GM18511 (cell line): Measurements from ENCODE around the gene CIT.

Experiments used
- ATAC-seq: cut with Tn5 transposase; IDR thresholded peaks from one replicate; pipeline ENCODE4 v1.9.1; 2021; ENCODE audit warnings: mild to moderate bottlenecking, moderate library complexity; ENCODE audit not compliant: unreplicated experiment

The CIT gene

GRCh38 chr12:119749666-119750065 lies 127.5 kb downstream of the CIT start:
- no peak for ATAC-seq

DNA sequence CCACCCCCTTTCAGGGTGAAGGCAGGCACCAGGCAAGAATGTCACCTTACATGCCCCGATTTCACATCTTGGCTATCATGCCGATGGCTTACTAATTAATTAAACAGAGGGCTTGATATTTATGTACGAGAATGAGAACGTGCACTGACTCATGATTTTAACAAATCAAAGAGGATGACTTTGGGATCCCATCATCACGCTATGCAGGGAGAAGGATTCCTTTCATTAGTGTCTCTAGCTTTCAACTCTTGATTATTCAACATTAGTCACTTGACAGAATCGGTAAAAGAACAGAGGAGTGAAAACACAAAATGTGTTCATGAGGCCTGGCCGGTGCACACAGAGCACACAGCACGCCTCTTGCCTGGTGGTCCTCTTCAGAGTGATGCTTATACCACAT lies 128.6 kb downstream of the CIT start:
- no peak for ATAC-seq

GRCh38 chr12:119746169-119746568 lies 131.0 kb downstream of the CIT start:
- ATAC-seq = no peak

DNA sequence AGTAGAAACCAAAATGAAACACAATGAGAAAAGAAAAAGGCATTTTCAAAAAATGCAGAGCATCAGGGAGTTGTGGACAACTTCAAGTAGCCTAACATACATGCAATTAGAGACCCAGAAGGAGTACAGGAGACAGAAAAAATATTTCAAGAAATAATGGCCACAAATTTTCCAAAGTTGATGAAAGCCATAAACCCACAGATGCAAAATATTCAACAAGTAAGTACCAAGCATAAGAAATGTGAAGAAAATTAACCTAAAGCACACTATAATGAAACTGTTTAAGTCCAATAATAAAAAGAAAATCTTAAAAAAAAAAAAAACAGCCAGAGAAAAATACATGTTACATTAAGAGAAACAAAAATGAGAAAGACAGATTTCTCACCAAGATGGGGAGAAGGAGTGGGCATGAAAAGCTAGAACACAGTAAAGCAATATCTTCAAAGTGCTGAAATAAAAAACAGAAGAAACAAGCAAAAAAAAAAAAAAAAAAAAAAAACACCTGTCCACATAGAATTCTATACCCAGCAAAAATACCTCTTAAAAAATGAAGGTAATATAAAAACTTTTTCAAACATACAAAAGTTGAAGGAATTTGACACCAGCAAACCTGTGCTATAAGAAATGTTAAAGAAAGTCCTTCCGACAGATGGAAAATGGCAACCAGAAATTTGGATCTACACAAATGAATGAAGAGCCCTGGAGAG lies 132.1 kb downstream of the CIT start:
- ATAC-seq = no peak

- ATAC-seq = no peak
Measured at GRCh38 chr12:119742700-119743099, 134.4 kb downstream of the CIT start.

DNA sequence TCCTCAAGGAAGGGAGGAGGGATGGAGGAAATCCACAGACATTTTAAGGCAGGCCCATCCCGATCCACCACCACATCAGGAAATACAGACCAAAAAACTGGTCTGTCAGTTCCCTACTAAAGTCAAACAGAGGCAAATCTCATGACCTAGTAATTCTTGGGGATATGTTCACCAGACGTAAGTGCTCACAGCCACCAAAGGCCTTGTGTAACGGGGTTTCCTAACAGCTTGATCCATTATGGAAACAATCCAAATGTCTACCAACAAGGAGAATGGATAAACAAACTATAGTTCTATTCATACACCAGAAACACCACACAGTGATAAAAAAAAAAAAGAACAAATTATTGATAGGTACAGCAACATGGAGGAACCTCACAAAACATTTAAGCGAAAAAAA lies 136.3 kb downstream of the CIT start:
- no peak for ATAC-seq

GRCh38 chr12:119735079-119735478 lies 142.0 kb downstream of the CIT start:
- ATAC-seq = no peak

DNA sequence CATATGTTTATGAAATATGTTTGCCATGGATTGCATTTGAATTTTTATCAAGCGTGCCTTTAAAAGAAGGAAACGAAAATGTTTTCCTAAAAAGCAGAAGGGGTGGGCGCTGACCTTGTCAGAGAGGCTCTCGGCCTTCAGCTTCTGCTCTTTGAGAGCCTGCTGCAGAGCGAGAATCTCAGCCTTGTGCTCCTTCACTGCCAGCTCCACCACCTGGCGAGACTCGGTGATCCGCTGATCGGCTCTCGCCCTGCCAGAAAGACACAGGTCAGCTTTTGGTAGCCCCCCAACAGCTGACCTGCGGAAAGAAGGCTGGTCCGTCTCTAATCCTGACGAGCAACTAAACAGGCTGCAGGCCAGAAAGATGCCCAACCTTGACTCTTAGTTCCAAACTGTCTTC lies 146.7 kb downstream of the CIT start:
- ATAC-seq = no peak

DNA sequence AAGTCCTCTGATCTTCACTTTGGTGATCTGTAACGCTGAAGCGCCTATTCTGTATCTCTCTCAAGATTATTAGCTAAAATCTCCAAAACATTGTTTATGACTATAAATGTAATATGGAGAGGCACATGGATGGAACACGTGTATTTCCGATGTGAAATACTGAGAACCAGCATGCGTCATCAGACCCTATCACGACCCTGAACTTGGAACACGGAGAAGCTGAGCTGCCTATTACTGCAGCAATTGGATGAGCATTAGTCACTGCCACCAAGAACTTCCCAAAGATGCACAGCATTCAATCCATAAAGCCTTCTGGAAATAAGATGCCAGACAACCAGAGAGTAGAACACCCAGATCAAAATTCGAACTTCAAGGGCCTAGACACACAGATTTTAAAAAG lies 147.2 kb downstream of the CIT start:
- ATAC-seq = no peak

GRCh38 chr12:119728444-119728745 lies 148.7 kb downstream of the CIT start:
- no peak for ATAC-seq

GRCh38 chr12:119727600-119728443 lies 149.3 kb downstream of the CIT start:
- ATAC-seq = no peak

- no peak for ATAC-seq
Measured at GRCh38 chr12:119725523-119725922, 151.6 kb downstream of the CIT start.

GRCh38 chr12:119721306-119721705 lies 155.8 kb downstream of the CIT start:
- no peak for ATAC-seq

DNA sequence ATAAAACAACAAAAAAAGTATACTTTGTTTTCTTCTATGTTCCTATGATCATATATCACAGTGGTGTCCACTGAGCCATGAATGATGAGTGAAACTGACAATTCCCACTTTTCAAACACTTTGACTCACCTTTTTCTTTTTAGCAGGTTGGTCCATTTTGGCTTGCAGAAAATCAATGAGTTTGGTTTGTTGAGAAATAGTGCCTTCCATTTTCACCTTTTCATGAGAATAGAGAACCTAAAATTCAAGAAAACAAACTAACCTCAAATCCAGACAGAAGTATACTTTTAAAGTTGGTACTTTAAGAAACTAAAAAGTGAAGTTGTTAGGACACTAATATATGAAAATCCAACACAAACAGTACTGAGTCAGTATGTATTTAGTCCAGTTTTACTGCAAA lies 156.8 kb downstream of the CIT start:
- no peak for ATAC-seq

- no peak for ATAC-seq
Measured at GRCh38 chr12:119718141-119718540, 159.0 kb downstream of the CIT start.

DNA sequence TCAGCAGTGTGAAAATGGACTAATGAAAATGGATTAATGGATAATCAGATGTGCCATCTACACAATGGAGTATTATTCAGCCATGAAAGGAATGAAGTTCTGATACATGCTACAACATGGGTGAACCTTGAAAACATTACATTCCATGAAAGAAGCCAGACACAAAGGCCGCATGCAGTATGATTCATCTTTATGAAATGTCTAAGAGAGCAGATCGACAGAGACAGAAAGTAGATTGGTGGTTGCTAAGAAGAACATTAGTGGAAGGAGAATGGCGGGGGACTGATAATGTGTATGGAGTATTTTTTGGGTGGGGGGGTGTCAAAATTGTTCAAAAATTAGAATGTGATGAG lies 161.9 kb downstream of the CIT start:
- ATAC-seq = no peak

DNA sequence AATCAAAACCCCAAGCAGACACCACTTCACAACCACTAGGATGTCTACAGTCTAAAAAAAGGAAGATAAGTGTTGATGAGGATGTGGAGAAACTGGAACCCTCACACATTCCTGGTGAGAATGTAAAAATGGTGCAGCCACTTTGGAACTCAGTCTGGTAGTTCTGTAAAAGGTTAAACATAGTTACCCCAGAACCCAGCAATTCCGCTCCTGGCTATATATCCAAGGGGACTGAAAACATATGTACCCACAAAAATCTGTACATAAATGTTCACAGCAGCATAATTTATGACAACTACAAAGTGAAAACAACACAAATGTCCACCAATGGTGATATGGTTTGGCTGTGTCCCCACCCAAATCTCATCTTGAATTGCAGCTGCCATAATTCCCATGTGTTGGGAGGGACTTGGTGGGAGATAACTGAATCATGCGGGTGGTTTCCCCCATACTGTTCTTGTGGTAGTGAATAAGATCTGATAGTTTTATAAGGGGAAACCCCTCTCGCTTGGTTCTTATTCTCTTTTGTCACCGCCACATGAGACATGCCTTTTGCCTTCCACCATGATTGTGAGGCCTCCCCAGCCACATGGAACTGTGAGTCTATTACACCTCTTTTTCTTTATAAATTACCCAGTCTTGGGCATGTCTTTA lies 162.4 kb downstream of the CIT start:
- ATAC-seq = no peak

DNA sequence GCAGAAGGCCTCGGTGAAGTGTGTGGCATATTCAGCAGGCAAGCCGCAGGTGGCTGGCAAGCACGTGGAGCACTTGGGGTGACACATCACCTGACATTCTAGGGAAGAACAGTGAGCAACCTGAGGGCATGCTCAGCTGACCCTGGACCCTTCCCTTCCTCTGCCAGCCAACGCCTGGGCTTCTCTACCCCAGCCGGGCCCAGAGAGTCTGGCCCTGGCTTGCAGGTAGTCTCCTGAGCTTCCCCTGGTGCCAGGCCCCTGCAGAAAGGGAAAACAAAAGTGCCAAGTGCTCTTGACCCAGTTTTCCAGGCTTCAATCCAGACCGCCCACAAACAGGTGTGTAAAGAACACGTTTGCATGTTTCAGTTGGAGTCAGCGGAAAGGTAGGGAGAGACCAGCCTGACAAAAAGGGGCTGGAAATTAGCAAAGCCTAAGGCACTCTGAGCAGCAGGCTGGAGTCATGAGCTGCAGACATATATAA lies 163.5 kb downstream of the CIT start:
- ATAC-seq = no peak

- ATAC-seq = no peak
Measured at GRCh38 chr12:119712721-119713120, 164.4 kb downstream of the CIT start.

DNA sequence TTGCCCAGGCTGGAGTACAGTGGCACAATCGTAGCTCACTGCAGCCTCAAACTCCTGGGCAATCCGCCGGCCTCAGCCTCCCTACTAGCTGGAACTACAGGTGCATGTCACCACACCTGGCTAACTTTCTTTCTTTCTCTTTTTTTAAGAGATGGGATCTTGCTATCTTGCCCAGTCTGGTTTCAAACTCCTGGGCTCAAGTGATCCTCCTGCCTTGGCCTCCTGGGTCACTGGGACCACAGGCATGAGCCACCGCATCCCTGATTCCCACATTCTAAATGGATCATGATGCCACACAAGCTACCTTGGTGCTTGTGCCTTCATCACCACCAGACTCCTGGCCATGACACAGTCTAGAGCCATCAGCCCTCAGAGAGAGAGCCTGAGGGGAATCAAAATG lies 165.4 kb downstream of the CIT start:
- ATAC-seq = no peak

DNA sequence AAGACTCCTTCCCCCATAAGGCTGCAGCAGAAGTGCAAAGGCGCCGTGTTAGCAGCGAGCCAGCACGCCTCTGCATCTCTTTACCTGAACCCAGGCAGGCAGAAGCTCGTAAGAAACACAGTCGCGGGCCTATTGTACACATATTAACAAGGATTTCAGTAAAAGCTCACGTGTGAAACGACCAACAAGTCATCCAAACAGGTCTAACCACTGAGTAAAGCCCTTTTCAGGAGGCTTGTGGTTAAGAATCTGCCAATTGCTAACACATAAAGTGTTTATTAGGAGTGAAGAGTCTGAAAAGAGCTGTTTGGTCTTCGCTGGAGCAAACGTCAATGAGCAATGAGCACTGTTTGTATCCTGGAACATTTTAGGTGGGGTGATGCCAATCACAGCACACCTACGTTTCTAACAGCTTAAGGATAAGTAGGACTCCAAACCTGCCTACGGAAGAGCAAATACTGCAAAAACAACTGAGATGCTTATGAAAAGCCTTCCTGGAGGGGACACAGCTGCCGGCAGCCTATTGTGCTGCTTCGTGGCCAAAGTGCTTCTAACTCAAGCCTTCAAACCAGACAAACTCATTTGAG lies 166.1 kb downstream of the CIT start:
- ATAC-seq = no peak
